GM21529 (cell line): ENCODE data around the gene LY6G5C.
"Not testable (repeated sequence)": the region's sequence is repeated elsewhere in the genome, so short reads cannot be mapped to it uniquely, and the experiment has no call there.

ENCODE experiments used
- ATAC-seq: cut with Tn5 transposase; IDR thresholded peaks from one replicate; pipeline ENCODE4 v1.9.1; 2021; ENCODE audit not compliant: unreplicated experiment

LY6G5C gene

GRCh38 chr6:31715022-31715958 is 34.4 kb upstream of the LY6G5C start, which contains the start of gene LY6G6D:
LY6G6D (plus strand) TSS chr6:31715348; CDS start chr6:31715356, 8 bp downstream.
- no peak for ATAC-seq

- no peak for ATAC-seq
These were observed 33.3 kb upstream of the LY6G5C start for GRCh38 chr6:31713991-31714684.

GRCh38 chr6:31713465-31713864 is 32.6 kb upstream of the LY6G5C start:
- ATAC-seq = no peak

GRCh38 chr6:31712296-31712695 is 31.4 kb upstream of the LY6G5C start:
- no peak for ATAC-seq

DNA sequence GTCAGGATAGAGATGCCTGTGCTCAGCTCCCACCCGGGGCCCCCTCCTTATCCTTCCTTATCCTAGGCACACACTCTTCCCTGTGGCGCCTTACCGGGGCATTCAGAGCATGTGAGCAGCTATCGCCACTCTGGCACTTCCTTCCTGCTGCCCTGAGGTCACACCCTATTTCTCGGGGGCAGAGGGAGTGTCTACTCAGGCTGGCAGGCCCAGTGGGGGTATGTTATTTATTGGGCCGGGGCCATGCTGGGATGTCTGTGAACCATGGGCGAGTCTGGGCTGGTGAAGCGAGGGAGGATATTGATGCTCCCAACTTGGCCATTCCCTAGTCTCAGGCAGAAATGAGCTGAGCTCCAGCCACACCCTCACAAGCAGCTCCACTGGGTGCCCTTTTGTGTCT is 30.4 kb upstream of the LY6G5C start:
- no peak for ATAC-seq

- no peak for ATAC-seq
These were observed 29.8 kb upstream of the LY6G5C start for GRCh38 chr6:31710523-31711219.

DNA sequence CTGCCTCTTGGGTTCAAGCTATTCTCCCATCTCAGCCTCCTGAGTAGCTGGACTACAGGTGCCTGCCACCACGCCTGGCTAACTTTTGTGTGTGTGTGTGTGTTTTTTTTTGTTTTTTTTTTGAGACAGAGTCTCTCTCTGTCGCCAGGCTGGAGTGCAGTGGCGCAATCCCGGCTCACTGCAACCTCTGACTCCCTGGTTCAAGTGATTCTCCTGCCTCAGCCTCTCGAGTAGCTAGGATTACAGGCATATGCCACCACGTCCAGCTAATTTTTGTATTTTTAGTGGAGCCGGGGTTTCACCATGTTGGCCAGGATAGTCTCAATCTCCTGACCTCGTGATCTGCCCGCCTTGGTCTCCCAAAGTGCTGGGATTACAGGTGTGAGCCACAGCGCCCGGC is 28.3 kb upstream of the LY6G5C start:
- ATAC-seq = not testable (repeated sequence)

DNA sequence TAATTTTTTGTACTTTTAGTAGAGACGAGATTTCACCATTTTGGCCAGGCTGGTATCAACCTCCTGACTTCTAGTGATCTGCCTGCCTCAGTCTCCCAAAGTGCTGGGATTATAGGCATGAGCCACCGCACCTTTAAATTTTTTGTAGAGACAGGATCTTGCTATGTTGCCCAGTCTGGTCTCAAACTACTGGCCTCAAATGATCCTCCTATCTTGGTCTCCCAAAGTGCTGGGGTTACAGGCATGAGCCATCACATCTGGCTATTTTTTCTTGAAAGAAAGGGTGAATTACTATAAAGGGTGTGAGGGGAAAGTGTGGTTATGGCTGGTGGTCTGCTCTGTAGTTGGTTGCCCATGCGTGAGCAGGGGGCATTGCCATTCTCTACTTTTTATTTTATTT is 27.4 kb upstream of the LY6G5C start:
- no peak for ATAC-seq

DNA sequence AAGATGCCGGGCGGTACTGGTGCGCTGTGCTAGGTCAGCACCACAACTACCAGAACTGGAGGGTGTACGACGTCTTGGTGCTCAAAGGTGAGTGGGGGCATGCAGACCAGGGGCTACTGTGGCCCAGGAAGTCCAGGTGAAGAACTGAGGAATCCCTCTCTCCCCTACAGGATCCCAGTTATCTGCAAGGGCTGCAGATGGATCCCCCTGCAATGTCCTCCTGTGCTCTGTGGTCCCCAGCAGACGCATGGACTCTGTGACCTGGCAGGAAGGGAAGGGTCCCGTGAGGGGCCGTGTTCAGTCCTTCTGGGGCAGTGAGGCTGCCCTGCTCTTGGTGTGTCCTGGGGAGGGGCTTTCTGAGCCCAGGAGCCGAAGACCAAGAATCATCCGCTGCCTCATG is 26.8 kb upstream of the LY6G5C start:
- no peak for ATAC-seq

DNA sequence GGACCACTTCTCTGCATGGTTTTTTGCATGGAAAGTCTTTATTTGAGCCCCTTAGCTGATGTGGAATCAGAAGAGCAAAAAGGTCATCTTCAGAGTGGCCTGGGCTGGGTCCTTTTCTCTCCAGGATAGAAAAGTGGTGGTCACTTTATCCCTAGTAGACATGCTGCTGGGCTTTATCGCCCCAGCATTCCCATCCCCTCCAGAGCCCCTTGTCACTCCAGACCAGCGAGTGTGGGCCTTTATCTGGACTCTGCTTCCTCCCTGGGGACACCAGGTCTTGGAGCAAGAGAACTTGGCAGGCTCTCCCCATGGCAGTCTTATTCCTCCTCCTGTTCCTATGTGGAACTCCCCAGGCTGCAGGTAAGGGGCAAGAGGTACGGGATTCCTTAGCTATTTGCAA is 25.7 kb upstream of the LY6G5C start, which contains the start of gene LY6G6F:
Gene LY6G6F (plus strand): TSS at position 268 of the 400 bp plus-strand sequence. CDS start 41 bp downstream, at position 309.
- ATAC-seq = no peak

GRCh38 chr6:31705931-31706330 is 25.1 kb upstream of the LY6G5C start:
- no peak for ATAC-seq

DNA sequence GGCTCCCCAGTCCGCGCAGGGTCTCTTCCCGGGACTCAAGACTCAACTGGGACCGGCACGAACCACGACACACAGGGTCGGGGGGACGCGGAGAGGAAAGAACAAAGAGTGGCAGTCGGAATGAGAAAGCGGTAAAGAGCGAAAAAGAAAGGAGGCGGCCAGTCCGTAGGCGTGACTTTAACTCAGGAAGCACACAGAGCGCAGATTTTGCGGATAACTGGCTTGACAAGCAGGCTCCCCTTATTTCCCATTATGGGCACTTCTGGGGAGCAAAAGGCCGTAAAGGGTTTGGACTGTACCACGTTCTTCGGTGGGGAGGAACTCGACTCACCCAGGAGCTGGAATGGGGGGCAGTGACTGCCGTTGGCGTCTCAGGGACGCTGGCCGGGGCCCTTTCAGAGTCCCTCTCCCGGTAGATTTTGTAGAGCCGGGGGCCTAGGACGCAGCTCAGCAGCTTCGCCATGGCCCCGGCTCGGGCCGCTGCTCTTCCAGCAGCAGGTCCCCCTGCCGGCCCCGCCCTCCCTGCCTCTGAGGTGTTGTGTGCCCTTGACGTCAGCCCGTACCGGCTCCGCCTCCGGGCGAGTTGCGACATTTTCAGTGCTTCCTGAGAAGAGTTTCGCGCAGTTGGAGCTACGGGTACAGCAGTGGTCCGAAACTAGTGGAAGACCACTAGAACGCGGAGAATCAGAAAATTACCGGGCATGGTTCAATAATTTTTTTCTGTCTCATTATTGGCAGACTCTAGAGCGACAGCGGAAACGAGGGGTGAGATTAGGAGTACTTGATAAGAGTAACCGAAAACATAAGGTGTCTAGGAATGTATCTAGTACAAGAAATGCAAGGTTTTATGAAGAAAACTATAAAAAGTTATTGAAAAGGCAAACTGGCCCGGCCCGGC is 22.2 kb upstream of the LY6G5C start, which contains the start of gene ABHD16A:
Gene ABHD16A (minus strand): TSS at position 506 of the 898 bp plus-strand sequence. CDS start 43 bp downstream, at position 463.
- peak; percentile 91 for ATAC-seq

DNA sequence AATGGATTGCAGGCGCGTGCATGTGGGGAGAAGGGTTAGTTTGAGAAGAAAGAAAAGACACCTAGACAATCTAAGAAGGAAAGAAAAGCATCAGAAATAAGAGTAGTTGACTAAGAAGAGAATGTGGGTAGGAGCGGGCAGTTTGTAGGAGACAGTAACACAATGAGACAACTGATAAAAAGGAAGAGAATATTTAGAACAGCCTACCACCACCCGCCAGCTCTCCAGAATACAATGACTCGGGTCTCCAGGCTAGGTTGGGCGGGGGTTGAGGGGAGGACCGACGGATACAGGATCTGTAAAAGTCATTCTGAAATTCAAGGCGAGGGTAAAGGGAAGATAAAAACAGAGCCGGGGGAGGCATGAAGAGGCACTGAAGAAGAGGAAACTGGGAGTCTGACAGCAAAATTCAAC is 21.5 kb upstream of the LY6G5C start:
- no peak for ATAC-seq

DNA sequence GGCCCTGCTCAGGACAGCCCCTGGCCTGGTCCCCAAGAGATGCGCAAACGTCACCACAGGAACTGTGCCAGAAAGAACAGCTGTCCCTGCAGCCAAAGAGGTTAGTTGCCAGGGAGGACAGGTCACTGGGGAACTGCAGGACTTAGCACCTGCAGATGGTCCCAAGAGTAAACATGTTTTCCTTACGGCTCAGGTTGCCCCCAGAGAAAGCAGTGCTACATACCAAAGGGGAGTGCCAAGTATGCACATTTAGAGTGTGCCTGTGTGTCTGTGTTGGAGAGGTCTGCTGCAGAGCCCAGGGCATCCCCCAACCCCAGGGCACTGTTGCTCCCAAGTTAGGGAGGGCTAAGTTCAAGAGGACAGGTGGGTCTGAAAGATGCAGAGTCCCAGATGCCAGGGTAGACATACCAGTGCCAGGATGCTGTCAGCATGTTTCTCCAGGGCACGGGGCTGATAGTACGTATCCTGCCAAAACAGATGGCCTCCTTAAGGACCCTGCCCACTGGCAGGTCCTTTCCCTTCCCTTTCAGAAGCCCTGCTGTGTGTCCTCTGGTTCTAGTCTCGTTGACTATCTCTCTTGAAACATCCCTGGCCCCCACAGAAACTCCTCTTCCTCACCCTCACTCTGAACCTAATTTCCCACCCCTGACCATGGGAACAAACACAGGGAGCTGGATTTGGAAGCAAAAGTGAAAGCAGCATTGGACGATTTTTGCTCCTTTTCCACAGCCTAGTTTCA is 21.0 kb upstream of the LY6G5C start:
- no peak for ATAC-seq

- ATAC-seq = no peak
These were observed 20.0 kb upstream of the LY6G5C start for GRCh38 chr6:31700740-31701401.

GRCh38 chr6:31697555-31697954 is 16.7 kb upstream of the LY6G5C start:
- no peak for ATAC-seq

DNA sequence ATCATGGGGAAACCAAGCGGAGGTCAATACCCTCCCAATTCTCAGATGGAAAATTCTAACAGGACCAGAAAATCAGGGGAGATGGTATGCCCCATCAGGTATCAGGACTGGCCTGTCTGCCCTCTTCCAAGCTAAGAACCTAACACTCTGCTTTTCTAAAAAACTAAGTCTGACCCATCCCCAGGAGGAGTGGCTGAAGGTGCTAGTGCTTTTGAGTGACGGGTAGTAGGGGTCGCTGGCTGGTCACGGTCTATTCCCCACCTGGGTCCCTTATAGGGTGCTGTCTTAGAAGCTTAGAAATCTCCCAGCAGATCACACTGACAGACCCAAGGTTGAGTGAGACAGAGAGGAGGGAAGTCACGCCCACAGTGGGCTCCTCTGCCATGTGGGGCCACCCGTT is 12.7 kb upstream of the LY6G5C start:
- ATAC-seq = no peak

DNA sequence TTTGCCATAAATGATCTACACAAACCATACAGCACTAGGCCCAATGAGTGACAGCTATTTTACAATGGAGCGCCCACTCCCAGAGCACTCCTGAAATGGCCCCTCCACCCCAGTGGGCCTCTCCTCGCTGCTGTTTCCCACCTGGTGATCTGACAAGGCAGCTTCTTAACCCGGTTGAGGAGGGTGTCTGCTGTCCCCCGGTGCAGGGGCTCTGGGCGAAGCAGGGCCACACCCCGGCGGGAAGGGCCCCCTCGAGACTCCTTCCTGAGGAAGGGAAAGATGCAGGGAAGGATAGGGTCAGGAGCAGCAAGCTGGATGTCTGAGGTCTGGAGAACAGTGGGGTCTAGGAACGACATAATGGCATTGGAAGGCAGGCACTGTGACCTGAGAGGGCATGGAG is 12.0 kb upstream of the LY6G5C start:
- no peak for ATAC-seq

- no peak for ATAC-seq
These were observed 11.5 kb upstream of the LY6G5C start for GRCh38 chr6:31692353-31692752.
